SK-N-SH treated with all-trans-retinoic acid at 6 μM for 48 hours (cell line): Measurements from ENCODE around the gene ZNF586.

ENCODE experiments used
- ARNTL ChIP-seq: fragments of 450-650 bp; formaldehyde crosslinking; IDR thresholded peaks from 2 replicates; pipeline ENCODE4 v1.5.0; 2020; ENCODE audit warnings: low read depth, mild to moderate bottlenecking, moderate library complexity, borderline replicate concordance
- CSRNP3 ChIP-seq: fragments of 250-450 bp; sonication (Bioruptor Pico); IDR thresholded peaks from 2 replicates; pipeline ENCODE4 v1.5.1; 2021; ENCODE audit warnings: mild to moderate bottlenecking, moderate library complexity
- GLIS3 ChIP-seq: fragments of 250-450 bp; sonication (Bioruptor Pico); IDR thresholded peaks from 2 replicates; pipeline ENCODE4 v1.5.0; 2020; ENCODE audit warnings: mild to moderate bottlenecking, moderate library complexity
- PPARA ChIP-seq: fragments of 250-450 bp; sonication (Bioruptor Pico); IDR thresholded peaks from 2 replicates; pipeline ENCODE4 v1.5.0; 2020; ENCODE audit warnings: mild to moderate bottlenecking, borderline replicate concordance
- TOX ChIP-seq: fragments of 250-450 bp; sonication (Bioruptor Pico); IDR thresholded peaks from 2 replicates; pipeline ENCODE4 v1.8.0; 2021; ENCODE audit warnings: mild to moderate bottlenecking, moderate library complexity, borderline replicate concordance
- ZFP3 ChIP-seq: fragments of 250-450 bp; sonication (Bioruptor Pico); IDR thresholded peaks from 2 replicates; pipeline ENCODE4 v1.5.0; 2020; ENCODE audit warnings: mild to moderate bottlenecking, moderate library complexity
- ZFP30 ChIP-seq: fragments of 450-650 bp; formaldehyde crosslinking; IDR thresholded peaks from 2 replicates; pipeline ENCODE4 v1.5.0; 2022; ENCODE audit warnings: mild to moderate bottlenecking, moderate library complexity
- ZNF70 ChIP-seq: fragments of 450-650 bp; formaldehyde crosslinking; IDR thresholded peaks from 2 replicates; pipeline ENCODE4 v1.5.0; 2020; ENCODE audit warnings: mild to moderate bottlenecking, moderate library complexity

ZNF586 gene

GRCh38 chr19:57830071-57830602 lies 60.7 kb downstream of the ZNF586 start, which contains the start of gene ZNF587B (continued):
- TF ChIP-seq ZFP3 (CRISPR knock-in tag) (no peak), GLIS3 (CRISPR knock-in tag) (no peak), ARNTL (no peak), TOX (CRISPR knock-in tag) (no peak), CSRNP3 (CRISPR knock-in tag) (no peak), ZNF70 (no peak), PPARA (CRISPR knock-in tag) (no peak), ZFP30 (CRISPR knock-in tag) (no peak)
